ENCODE measurements around the gene ARL14.
"Not testable (repeated sequence)": the region's sequence is repeated elsewhere in the genome, so short reads cannot be mapped to it uniquely, and the experiment has no call there.

The ARL14 gene

DNA sequence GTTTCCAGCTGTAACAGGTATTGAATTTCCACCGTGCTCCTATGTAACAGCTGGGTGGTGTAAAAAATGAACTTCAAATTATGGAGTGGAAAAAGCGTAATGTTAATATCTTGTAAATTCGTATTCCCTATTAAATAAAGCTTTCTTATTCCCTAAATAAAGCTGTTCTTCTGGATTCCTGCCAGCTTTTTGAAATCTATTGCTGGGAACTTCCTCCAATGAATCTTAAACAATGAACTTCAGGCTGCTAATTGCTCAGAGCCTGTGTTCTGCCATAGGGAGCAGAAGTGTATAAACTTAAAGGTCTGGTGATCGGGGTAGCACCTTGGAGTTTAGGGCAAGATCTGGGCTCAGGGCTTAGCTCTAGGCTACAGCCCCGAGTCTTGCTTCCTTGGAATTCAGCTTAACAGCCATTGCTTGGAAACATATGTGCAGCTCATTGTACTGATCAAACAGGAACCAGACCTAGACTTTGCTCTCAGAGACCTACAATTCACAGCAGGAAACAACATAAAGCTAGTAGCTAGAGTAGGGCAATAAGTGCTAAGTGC, 1.4 kb downstream of the ARL14 start:
- DNase-seq, result no peak

GRCh38 chr3:160684368-160684740, 7.4 kb downstream of the ARL14 start:
- no peak for DNase-seq

DNA sequence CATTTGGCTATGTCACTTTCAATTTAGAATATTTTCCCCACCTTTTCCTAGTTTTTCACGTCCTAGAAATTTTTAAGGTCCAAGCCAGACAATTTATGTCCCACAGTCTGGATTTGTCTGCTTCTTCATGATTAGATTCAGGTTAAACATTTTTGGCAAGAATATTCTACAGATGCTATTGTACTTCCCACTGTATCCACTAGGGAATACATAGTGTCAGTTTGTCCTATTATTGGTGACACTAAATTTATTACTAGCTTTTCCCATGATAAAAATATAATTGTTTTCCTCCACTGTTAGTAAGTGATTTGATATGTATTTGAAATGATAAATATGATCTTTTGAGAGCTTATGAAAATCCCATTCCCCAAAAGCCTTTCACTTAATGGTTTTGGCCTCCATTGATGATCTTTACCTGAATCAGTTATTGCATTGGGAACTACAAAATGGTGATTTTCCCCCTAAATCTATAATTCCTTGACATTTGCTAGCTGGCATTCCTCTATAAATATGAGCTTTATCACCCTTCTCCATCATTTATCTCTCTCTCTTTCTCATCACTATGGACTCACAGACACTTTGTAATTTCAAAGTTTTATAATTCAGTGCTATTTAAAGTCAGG, 8.3 kb downstream of the ARL14 start:
- DNase-seq, result no peak

DNA sequence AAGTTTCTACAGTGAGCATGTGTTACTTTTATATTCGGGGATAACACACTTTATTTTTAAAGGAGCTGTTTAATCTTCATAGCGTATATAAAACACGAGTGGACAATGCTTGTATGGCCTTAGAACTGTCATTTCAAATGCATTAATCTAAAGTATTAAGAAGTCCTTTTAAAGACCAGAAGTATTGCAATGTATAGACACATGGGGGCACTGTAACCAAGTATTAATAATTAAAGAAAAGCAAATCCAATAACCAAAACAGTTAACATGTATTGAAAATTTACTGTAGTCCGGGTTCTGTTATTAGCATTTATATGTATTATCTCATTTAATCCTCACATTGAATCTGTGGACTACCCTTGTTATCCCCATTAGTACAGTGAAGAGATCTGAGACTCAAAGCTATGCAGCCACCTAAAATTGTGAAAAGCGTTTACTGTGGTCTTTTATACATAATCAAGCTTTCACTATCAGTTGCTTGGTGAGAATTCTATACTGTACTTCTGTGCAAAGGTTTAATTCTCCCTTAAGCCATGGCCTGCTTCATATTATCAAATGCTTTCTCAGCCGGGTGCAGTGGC, 10.1 kb downstream of the ARL14 start:
- peak; percentile 60 for DNase-seq

- DNase-seq, result no peak
Measured at GRCh38 chr3:160691151-160691550, 14.2 kb downstream of the ARL14 start.

DNA sequence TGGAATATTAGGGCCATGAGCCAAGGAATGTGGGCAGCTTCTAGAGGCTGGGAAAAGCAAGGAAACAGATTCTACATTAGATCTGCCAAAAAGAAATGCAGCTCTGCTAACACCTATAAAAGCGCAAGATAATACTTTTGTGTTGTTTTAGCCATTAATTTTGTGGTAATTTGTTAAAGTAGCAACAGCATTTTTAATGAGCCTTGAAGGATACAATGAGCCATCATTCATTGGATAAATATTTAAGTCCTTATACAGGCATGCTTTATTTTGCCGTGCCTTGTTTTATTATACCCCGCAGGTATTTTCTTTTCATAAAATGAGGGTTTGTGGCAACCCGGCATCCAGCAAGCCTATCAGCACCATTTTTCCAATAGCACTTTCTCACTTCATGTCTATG, 15.0 kb downstream of the ARL14 start:
- DNase-seq, result no peak

- no peak for DNase-seq
Measured at GRCh38 chr3:160693191-160693590, 16.2 kb downstream of the ARL14 start.

DNA sequence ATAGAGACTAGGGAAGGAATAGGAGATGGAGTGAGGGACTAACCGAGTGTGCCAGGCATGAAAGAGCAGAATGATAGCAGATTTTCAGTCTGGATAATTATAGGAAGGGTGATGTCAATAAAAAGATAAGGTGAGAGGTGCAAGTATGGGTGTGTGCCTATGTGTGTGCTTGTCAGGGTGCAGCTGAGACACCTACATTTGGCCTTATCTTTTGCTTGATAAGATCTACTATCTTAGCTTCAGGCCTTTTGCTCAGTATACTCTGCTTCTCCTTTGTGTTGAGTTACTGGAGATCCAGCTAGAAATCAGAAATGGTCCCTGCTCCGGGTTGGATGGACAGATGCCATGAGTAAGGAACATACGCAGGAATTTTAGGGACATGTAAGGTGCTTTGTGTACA, 17.4 kb downstream of the ARL14 start:
- DNase-seq, result no peak

DNA sequence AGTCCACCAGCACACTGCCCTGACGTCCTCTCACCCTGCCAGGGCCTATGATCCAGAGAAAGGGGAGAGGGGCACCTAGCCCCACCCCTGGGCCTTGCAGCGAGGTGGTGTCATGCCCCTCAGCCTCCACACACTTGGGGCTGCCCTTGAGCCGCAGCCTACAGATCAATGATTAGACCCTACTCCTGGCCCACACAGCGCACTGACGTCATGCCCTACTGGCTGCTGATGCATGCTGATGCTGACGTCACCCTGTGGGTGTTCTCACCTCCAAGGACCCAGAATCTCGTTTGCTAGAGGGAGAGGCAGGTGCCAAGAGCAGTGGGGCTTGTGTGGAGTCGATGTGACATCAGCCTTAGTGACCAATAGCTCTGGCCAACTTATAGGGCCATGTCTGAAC, 18.0 kb downstream of the ARL14 start:
- DNase-seq, result no peak

DNA sequence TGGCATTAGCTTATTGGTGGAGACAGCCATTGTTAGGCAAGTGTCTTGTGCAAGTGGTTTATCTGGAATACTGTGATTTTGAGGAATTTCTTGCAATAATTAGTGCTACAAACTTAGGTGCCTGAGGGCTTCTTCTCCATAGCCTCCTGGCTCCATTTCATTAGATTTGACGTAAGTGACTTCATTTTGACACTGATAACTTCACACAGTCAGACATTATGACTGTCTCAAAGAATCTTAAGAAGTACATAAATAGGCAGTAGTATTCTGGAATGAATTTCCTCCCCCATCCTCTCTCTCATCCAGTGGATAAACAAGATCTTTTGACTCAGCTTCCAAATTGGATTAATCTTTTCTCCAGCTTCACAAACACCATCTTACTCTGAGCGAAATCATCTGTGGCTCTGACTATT, 19.0 kb downstream of the ARL14 start:
- DNase-seq, result no peak

DNA sequence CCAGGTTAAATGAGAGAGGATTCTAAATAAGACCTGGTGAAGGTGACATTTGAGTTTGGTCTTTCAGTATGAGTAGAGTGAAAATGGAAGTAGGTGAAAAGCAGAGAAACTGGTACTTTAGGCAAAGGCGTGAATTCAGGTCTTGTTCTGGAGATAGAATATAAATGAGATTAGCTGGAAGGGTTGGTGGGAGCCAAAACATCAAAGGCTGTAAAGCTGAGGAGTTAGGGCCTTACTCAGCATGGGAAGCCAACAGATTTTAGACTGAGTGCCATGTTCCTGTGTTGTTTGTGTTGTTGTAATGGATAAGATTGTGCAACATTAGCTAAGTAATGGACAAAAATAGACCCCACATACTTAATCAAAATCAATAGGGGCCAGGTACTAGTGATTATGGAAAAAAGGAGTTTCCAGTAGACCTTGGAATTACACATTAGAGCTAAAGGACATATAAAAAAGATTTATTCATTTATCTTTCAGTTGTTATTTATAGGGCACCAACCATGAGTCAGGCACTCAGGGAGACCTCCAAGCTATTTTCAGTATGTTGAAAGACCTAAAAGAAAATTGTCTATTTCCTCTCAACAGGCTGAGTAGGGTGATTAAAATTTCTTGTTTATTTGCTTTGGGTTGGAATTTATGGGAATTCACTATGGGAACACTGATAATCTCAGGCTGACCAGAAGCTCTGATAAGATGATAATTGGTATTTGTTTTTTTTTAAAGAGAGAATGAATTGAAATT, 20.8 kb downstream of the ARL14 start:
- no peak for DNase-seq

DNA sequence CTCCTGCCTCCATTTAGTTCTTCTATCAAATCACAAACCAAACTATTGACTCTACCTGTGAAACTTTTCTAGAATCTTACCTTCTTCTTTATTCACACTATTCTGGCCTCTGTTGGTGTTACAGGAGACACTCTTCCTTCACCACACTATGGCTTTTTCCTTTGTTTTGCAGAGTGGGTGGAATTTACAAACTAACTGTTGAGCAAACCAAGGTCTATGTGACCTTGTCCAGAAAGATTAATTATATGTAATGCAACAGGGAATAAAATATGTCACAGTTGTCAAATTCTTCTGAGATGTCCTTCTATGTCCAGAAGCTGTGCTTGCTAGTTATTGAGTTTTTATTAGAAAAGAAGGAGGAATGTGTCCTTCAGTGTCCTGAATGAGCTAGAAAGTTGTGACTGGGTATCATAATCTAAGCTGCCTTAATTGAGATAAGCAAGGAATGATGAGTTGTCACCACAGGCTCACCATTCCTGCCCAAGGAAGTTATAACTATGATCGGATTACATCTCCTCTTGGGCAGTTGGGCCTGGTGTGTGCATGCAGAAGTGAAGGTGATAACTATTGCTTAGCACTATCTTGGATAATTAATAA, 21.7 kb downstream of the ARL14 start:
- no peak for DNase-seq

DNA sequence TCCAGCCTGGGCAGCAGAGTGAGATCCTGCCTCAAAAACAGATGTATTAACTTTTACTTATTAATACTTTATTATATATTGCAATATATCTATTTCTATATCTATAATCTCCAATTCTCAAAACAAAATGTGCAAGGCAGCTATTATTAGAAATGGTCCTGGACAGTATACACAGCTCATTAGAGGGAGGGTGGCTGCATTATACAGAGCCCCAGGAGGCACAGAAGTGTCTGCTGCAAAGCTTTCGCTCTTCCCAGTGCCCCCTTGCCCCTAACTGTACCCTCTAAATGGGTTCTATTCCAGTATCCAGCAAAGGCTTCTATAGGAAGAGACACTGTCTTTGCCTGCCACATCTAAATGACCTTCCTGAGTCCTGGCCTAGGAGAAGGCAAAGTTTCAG, 24.5 kb downstream of the ARL14 start:
- no peak for DNase-seq

GRCh38 chr3:160702290-160702689, 25.3 kb downstream of the ARL14 start:
- no peak for DNase-seq

GRCh38 chr3:160703974-160704373, 27.0 kb downstream of the ARL14 start:
- no peak for DNase-seq

DNA sequence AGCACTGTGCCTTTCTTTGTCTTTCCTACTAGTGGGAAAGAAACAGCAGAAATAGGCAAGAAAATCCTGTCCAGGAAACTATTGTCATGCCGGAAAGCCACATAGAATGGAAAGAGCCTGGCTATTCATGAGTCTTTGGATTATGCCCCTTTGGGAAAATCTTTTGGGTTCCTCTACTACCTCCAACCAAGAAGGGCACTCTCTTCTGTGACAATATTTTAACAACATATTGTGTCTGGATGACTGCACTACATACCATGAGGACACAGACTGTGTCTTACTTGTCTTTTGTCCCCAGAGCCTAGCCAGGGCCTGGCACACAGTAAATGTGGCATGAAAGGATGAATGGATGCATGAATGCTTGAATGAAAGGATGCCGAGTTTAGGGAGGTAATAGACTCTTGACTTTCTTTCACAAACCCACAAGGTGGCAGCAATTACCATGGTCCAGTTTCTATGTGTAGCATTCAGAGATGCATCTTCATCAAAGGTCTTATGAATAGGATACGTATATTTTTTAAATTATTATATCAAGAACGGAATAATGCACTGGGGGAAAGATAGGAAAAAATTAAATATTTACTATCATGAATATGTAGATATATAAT, 30.3 kb downstream of the ARL14 start:
- DNase-seq, result peak; percentile 77

GRCh38 chr3:160709477-160710182, 32.7 kb downstream of the ARL14 start:
- no peak for DNase-seq

- DNase-seq, result not testable (repeated sequence)
Measured at GRCh38 chr3:160713144-160713543, 36.2 kb downstream of the ARL14 start.

- no peak for DNase-seq
Measured at GRCh38 chr3:160719710-160720109, 42.8 kb downstream of the ARL14 start.

GRCh38 chr3:160720123-160720746, 43.3 kb downstream of the ARL14 start:
- no peak for DNase-seq

- no peak for DNase-seq
Measured at GRCh38 chr3:160722331-160722730, 45.4 kb downstream of the ARL14 start.

- DNase-seq, result no peak
Measured at GRCh38 chr3:160725338-160725737, 48.4 kb downstream of the ARL14 start.

Data from NCI-H1694 treated with DMSO at 0.1 percent for 48 hours (cell line).